Sigmoid colon (tissue), 4 donors: ENCODE data around the gene CNTN2.

Experiments used
- CTCF ChIP-seq, 4 experiments: fragments of 450-650 bp in 3 of 4; fragments of 200-600 bp in 1 of 4; IDR thresholded peaks; one replicate each; pipeline ENCODE4 v1.5.1; 2016 to 2019; ENCODE audit warnings: antibody characterized with exemption in 4 of 4, mild to moderate bottlenecking in 3 of 4, moderate library complexity in 2 of 4
- POLR2A ChIP-seq, 2 donors: fragments of 450-650 bp; IDR thresholded peaks; one replicate each; pipeline ENCODE4 v1.6.1; 2016; ENCODE audit warnings: antibody characterized with exemption in 2 of 2, mild to moderate bottlenecking in 2 of 2, moderate library complexity in 2 of 2
- POLR2AphosphoS5 ChIP-seq, 4 donors: sonication (generic); formaldehyde crosslinking; IDR thresholded peaks; one replicate each; pipeline ENCODE4 v1.6.1; 2017; ENCODE audit warnings: antibody characterized with exemption in 4 of 4

DNA sequence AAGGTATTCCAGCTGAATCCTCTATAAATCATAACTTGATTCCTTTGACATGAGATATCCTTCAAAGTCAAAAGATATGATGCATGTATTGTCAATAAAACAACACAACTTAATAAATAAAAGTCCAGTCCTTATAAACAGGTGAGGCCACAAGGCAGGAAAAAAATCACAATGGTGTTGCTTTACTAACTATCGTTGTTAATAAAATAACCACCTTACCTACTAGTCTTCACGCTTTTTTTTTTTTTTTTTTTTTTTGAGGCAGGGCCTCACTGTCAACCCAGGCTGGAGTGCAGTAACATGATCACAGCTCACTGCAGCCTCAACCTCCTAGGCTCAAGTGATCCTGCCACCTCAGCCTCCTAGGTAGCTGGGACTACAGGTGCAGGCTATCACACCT lies 41.3 kb downstream of the CNTN2 start, which contains the start of gene TMEM81:
- TF ChIP-seq POLR2A (IDR thresholded peaks at IDR 0.05) (no peak), CTCF (IDR thresholded peaks at IDR 0.05) (no peak), POLR2AphosphoS5 (IDR thresholded peaks at IDR 0.05) (no peak)
